ENCODE data around the gene RALGAPA2.

DNA sequence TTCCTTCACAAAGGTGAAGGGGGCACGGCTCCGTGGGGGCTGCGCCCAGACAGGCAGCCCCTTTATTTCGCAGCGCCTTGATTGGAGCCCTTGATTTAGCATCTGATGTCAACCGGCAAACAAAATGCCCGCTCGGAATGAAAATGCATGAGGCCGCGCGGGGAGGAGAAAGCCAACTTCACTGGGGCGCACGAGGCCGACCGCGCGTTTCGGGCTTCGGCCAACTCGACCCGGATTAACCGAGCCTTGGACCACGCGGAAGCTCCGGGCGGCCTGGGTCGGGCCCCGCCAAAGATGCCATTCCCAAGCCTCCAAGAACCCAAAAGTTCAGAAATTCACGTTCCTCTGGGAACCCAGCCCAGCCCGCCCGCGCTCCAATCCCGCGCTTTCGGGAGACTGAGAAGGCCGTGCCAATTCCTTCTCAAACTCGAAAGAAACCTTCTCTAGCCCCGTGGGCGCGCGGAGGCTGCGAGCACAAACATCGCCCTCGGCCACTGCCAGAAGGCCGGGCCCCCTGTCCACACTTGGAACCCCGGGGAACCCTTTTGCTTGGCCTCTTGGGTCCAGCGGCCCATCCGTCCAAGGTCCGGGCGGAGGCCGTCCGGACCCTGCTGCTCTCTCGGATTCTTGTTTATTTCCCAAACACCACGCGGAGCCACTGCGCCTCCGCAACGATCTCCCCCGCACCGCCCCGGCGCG, 345.4 kb downstream of the RALGAPA2 start:
- TF ChIP-seq, protein P1, sequence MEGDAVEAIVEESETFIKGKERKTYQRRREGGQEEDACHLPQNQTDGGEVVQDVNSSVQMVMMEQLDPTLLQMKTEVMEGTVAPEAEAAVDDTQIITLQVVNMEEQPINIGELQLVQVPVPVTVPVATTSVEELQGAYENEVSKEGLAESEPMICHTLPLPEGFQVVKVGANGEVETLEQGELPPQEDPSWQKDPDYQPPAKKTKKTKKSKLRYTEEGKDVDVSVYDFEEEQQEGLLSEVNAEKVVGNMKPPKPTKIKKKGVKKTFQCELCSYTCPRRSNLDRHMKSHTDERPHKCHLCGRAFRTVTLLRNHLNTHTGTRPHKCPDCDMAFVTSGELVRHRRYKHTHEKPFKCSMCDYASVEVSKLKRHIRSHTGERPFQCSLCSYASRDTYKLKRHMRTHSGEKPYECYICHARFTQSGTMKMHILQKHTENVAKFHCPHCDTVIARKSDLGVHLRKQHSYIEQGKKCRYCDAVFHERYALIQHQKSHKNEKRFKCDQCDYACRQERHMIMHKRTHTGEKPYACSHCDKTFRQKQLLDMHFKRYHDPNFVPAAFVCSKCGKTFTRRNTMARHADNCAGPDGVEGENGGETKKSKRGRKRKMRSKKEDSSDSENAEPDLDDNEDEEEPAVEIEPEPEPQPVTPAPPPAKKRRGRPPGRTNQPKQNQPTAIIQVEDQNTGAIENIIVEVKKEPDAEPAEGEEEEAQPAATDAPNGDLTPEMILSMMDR (IDR thresholded peaks at IDR 0.05; ENCODE audit: low read depth, low read length): no peak
- TF ChIP-seq POLR2A (IDR thresholded peaks at IDR 0.05; ENCODE audit: extremely low read depth, insufficient read length): no peak
